Suprapubic skin (tissue), 4 donors: Measurements from ENCODE around the gene GLYATL1.

ENCODE experiments used
- CTCF ChIP-seq, 2 donors: fragments of 200-600 bp in 1 of 2; fragments of 450-650 bp in 1 of 2; sonication (generic) in 1 of 2; IDR thresholded peaks; one replicate each; pipeline ENCODE4 v1.5.1; 2016 to 2019; ENCODE audit warnings: antibody characterized with exemption in 2 of 2, mild to moderate bottlenecking in 1 of 2, moderate library complexity in 1 of 2
- EP300 ChIP-seq: sonication (generic); formaldehyde crosslinking; IDR thresholded peaks from one replicate; pipeline ENCODE4 v1.6.1; 2017; ENCODE audit warnings: antibody characterized with exemption
- POLR2AphosphoS5 ChIP-seq, 3 donors: sonication (generic); formaldehyde crosslinking; IDR thresholded peaks; one replicate each; pipeline ENCODE4 v1.6.1; 2017; ENCODE audit warnings: antibody characterized with exemption in 3 of 3

DNA sequence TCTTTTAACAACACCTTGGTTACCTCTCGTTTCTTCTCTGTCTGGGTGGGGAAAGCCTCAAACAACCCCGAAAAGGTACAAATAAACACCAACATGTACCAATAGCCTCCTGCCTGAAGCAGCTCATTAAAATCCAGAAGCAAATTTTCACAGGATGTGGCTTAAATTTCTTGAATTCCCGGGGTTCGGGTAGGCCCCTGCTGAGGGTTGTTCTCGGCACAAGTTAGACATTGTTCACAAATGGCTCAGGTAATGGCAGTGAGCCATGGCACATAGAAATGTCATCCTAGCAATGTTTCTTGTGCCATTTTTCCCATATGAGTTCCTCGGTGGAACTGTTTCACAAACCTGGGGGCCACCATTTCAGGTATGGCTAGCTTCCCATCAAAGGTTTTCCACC, 19.7 kb upstream of the GLYATL1 start:
- TF ChIP-seq POLR2AphosphoS5 (IDR thresholded peaks at IDR 0.05) (no peak), CTCF (IDR thresholded peaks at IDR 0.05) (no peak), EP300 (no peak)
